ENCODE data around the gene ACSL6.

GRCh38 chr5:131947445-131947844 lies 64.0 kb downstream of the ACSL6 start:
- TF ChIP-seq CTCF (conservative IDR thresholded peaks at IDR 0.05 in 1 of 2, IDR thresholded peaks at IDR 0.05 in 1 of 2; ENCODE audit: low read depth in 1 of 2, low read length in 2 of 2) = no peak
- no peak for TF ChIP-seq EZH2 (IDR thresholded peaks at IDR 0.05; ENCODE audit: low read length, missing control alignments)
